Measurements from ENCODE around the gene PLXNC1.

The PLXNC1 gene

GRCh38 chr12:94158666-94159065 is 10.3 kb downstream of the PLXNC1 start (continued):
- TF ChIP-seq PRDM4 (tag by site-specific recombination; IDR thresholded peaks at IDR 0.05), result no peak

DNA sequence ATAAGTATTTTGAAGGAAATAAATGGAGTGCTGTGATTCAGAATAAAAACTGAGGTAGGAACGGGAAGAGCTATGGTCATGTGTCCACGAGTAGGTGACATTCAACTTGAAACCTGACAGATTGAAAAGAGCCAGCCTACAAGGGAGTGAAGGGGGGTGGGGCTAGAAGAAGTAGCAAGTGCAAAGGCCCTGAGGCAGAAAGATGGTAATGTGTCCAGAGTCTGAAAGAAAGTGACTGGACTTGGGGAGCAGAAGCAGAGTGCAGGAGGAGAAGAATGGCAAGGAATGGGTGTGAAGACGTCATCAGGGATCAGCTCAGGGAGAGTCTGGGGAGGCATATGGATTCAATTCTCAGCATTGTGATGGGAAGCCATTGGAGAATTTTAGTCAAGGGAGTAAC is 13.7 kb downstream of the PLXNC1 start:
- POLR2A ChIA-PET, result no interaction called here
- H3K4me1 ChIP-seq (ENCODE audit: control insufficient read depth, insufficient read depth, low read length), result no peaks in the 10 kb centered on the region
- no peaks in the 10 kb centered on the region for H3K9me3 ChIP-seq (ENCODE audit: control insufficient read depth, insufficient read depth, low read depth, low read length)
- H3K36me3 ChIP-seq (ENCODE audit: control insufficient read depth in 2 of 2, insufficient read depth in 1 of 2, low read length in 2 of 2), result no peaks in the 10 kb centered on the region
- TF ChIP-seq ZNF623 (tag by site-specific recombination; IDR thresholded peaks at IDR 0.05), result peak; percentile 89
- no peak for TF ChIP-seq YY1 (tag by site-specific recombination; IDR thresholded peaks at IDR 0.05)
- CTCF ChIA-PET, result interaction anchor here (1.6 kb wide), 1 partner anchor 27 kb away, joined by 4 read pairs; no protein-coding TSS in a partner anchor
- no peak overlapping the region for H3K27ac ChIP-seq (ENCODE audit: extremely low read depth, low read depth, low read length)
- H3K4me3 ChIP-seq (ENCODE audit: low read depth, low read length), result no peak overlapping the region

DNA sequence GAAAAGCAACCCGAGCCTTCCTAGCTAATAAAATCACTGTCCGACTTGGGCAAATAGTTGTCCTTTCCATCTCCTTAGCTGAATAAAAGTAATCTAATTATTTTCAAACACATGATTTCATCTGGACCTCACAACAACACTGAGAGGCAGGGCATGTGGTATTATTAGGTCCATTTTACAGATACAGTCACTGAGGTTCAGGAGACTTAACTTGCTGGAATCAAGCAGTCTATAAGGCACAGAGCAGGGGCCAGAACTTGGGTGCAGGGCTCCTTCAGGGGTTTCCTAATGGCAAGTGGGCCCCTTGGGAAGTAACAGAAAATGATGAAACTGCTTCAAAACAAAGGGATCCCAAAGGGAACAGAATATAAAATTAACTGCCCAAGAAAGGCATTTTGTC is 15.5 kb downstream of the PLXNC1 start:
- H3K36me3 ChIP-seq (ENCODE audit: control insufficient read depth in 2 of 2, insufficient read depth in 1 of 2, low read length in 2 of 2), result no peaks in the 10 kb centered on the region
- H3K4me3 ChIP-seq (ENCODE audit: low read depth, low read length), result no peak overlapping the region
- no peaks in the 10 kb centered on the region for H3K9me3 ChIP-seq (ENCODE audit: control insufficient read depth, insufficient read depth, low read depth, low read length)
- H3K4me1 ChIP-seq (ENCODE audit: control insufficient read depth, insufficient read depth, low read length), result no peaks in the 10 kb centered on the region
- ChIA-PET POLR2A (no interaction called here), CTCF (no interaction called here)
- no peak overlapping the region for H3K27ac ChIP-seq (ENCODE audit: extremely low read depth, low read depth, low read length)
- TF ChIP-seq ZNF664 (tag by site-specific recombination; IDR thresholded peaks at IDR 0.05), result no peak
- no peak for TF ChIP-seq PRDM4 (tag by site-specific recombination; IDR thresholded peaks at IDR 0.05)
- TF ChIP-seq, protein P1, sequence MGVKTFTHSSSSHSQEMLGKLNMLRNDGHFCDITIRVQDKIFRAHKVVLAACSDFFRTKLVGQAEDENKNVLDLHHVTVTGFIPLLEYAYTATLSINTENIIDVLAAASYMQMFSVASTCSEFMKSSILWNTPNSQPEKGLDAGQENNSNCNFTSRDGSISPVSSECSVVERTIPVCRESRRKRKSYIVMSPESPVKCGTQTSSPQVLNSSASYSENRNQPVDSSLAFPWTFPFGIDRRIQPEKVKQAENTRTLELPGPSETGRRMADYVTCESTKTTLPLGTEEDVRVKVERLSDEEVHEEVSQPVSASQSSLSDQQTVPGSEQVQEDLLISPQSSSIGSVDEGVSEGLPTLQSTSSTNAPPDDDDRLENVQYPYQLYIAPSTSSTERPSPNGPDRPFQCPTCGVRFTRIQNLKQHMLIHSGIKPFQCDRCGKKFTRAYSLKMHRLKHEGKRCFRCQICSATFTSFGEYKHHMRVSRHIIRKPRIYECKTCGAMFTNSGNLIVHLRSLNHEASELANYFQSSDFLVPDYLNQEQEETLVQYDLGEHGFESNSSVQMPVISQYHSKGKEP (tag by site-specific recombination; IDR thresholded peaks at IDR 0.05), result no peak
- no peak for TF ChIP-seq GLIS2 (tag by site-specific recombination; IDR thresholded peaks at IDR 0.05)
- TF ChIP-seq, protein P2, sequence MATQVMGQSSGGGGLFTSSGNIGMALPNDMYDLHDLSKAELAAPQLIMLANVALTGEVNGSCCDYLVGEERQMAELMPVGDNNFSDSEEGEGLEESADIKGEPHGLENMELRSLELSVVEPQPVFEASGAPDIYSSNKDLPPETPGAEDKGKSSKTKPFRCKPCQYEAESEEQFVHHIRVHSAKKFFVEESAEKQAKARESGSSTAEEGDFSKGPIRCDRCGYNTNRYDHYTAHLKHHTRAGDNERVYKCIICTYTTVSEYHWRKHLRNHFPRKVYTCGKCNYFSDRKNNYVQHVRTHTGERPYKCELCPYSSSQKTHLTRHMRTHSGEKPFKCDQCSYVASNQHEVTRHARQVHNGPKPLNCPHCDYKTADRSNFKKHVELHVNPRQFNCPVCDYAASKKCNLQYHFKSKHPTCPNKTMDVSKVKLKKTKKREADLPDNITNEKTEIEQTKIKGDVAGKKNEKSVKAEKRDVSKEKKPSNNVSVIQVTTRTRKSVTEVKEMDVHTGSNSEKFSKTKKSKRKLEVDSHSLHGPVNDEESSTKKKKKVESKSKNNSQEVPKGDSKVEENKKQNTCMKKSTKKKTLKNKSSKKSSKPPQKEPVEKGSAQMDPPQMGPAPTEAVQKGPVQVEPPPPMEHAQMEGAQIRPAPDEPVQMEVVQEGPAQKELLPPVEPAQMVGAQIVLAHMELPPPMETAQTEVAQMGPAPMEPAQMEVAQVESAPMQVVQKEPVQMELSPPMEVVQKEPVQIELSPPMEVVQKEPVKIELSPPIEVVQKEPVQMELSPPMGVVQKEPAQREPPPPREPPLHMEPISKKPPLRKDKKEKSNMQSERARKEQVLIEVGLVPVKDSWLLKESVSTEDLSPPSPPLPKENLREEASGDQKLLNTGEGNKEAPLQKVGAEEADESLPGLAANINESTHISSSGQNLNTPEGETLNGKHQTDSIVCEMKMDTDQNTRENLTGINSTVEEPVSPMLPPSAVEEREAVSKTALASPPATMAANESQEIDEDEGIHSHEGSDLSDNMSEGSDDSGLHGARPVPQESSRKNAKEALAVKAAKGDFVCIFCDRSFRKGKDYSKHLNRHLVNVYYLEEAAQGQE (tag by site-specific recombination; IDR thresholded peaks at IDR 0.05), result no peak
- no peak for TF ChIP-seq ZNF76 (tag by site-specific recombination; IDR thresholded peaks at IDR 0.05; ENCODE audit: borderline replicate concordance, low read depth)
- TF ChIP-seq ZNF324 (tag by site-specific recombination; IDR thresholded peaks at IDR 0.05), result no peak

- H3K36me3 ChIP-seq (ENCODE audit: control insufficient read depth in 2 of 2, insufficient read depth in 1 of 2, low read length in 2 of 2), result no peaks in the 10 kb centered on the region
- no peaks in the 10 kb centered on the region for H3K4me1 ChIP-seq (ENCODE audit: control insufficient read depth, insufficient read depth, low read length)
- ChIA-PET POLR2A (no interaction called here), CTCF (no interaction called here)
- no peak overlapping the region for H3K27ac ChIP-seq (ENCODE audit: extremely low read depth, low read depth, low read length)
- no peak overlapping the region for H3K4me3 ChIP-seq (ENCODE audit: low read depth, low read length)
- H3K9me3 ChIP-seq (ENCODE audit: control insufficient read depth, insufficient read depth, low read depth, low read length), result no peaks in the 10 kb centered on the region
- no peak for TF ChIP-seq ZNF768 (tag by site-specific recombination; IDR thresholded peaks at IDR 0.05)
- TF ChIP-seq, protein P3, sequence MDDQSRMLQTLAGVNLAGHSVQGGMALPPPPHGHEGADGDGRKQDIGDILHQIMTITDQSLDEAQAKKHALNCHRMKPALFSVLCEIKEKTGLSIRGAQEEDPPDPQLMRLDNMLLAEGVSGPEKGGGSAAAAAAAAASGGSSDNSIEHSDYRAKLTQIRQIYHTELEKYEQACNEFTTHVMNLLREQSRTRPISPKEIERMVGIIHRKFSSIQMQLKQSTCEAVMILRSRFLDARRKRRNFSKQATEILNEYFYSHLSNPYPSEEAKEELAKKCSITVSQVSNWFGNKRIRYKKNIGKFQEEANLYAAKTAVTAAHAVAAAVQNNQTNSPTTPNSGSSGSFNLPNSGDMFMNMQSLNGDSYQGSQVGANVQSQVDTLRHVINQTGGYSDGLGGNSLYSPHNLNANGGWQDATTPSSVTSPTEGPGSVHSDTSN (CRISPR knock-in tag; IDR thresholded peaks at IDR 0.05), result no peak
- no peak for TF ChIP-seq OSR2 (tag by site-specific recombination; IDR thresholded peaks at IDR 0.05)
- no peak for TF ChIP-seq ZBTB1 (tag by site-specific recombination; IDR thresholded peaks at IDR 0.05)
- no peak for TF ChIP-seq BCL11B (tag by site-specific recombination; IDR thresholded peaks at IDR 0.05; ENCODE audit: low read depth)
- no peak for TF ChIP-seq ZNF529 (tag by site-specific recombination; IDR thresholded peaks at IDR 0.05; ENCODE audit: insufficient replicate concordance)
- TF ChIP-seq ZNF184 (tag by site-specific recombination; IDR thresholded peaks at IDR 0.05), result no peak
- TF ChIP-seq, protein P4, sequence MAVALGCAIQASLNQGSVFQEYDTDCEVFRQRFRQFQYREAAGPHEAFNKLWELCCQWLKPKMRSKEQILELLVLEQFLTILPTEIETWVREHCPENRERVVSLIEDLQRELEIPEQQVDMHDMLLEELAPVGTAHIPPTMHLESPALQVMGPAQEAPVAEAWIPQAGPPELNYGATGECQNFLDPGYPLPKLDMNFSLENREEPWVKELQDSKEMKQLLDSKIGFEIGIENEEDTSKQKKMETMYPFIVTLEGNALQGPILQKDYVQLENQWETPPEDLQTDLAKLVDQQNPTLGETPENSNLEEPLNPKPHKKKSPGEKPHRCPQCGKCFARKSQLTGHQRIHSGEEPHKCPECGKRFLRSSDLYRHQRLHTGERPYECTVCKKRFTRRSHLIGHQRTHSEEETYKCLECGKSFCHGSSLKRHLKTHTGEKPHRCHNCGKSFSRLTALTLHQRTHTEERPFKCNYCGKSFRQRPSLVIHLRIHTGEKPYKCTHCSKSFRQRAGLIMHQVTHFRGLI (tag by site-specific recombination; IDR thresholded peaks at IDR 0.05), result no peak
These were observed 16.8 kb downstream of the PLXNC1 start for GRCh38 chr12:94165138-94165537.

Measured in HEK293 (cell line).